Brain microvascular endothelial cell (primary cell): ENCODE results near the gene PRCD.
A peak's percentile ranks its signal among the peaks of the same experiment; 100 is the strongest.

Experiments
- DNase-seq: peaks from one replicate; pipeline ENCODE4 v3.0.0-alpha.2; 2020
- H3K27ac ChIP-seq: fragments of 250-450 bp; sonication (Bioruptor Pico); 2 replicates; pipeline ENCODE4 v1.5.1; 2020; ENCODE audit warnings: mild to moderate bottlenecking, moderate library complexity
- H3K27me3 ChIP-seq: fragments of 250-450 bp; sonication (Bioruptor Pico); replicated peaks from 2 replicates; pipeline ENCODE4 v1.5.1; 2020; ENCODE audit warnings: mild to moderate bottlenecking
- H3K36me3 ChIP-seq: fragments of 250-450 bp; sonication (Bioruptor Pico); replicated peaks from 2 replicates; pipeline ENCODE4 v1.5.1; 2020; ENCODE audit warnings: mild to moderate bottlenecking
- H3K4me3 ChIP-seq: 2 replicates; pipeline ENCODE4 v1.5.1; 2011; ENCODE audit warnings: low read depth, mild to moderate bottlenecking, control low read depth, low read length, moderate library complexity
- in situ Hi-C: cut with HindIII; loops from 2 replicates; pipeline ENCODE4 v1.10.0; 2017; ENCODE audit warnings: low sequenced_read_pairs, low pct_ligation_motif_present
- TF ChIP-seq, protein P1 (sequence below): IDR thresholded peaks from 2 replicates; pipeline ENCODE4 v1.5.1; 2011; ENCODE audit warnings: low read depth, mild to moderate bottlenecking, moderate library complexity, low read length, control low read depth, inconsistent platforms; ENCODE audit errors: missing control alignments

PRCD gene

DNA sequence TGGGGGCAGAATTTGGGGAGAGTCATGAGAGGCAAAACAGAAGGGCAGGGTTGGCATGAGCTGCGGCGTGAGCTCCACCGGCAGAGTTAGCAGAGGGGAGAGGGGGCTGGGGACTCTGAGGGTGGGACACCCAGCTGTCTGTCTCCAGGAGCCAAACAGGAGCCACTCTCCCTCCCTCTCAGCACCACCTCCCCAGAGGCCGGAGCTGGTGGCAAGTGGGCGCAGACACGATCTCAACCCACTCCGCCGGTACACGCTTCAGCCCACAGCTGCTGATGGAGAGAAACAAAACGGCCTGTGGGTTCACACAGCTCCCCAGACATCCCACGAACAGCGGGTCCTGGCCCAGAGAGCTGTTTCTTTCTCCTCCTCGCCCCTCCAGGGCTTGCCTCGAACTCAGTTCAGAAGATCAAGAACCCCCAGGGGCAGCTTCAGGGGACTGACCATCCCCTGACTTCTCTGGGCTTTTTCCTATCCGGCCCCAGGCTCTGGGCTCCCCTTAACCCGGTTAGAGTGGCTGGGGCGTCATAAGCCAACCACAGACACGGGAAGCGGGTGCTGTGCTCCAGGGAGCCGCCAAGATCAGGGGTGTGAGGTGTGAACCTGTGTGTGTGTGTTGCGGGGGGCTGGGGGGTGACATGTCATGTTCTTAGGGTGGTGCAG, 46.2 kb upstream of the PRCD start:
- Histone ChIP-seq H3K4me3 (no peak overlapping the region), H3K27ac (peak overlapping the region; percentile 77), H3K27me3 (no peaks in the 10 kb centered on the region), H3K36me3 (no peaks in the 10 kb centered on the region)
- no peak for DNase-seq
- in situ Hi-C loops = no loop called here
- TF ChIP-seq, protein P1, sequence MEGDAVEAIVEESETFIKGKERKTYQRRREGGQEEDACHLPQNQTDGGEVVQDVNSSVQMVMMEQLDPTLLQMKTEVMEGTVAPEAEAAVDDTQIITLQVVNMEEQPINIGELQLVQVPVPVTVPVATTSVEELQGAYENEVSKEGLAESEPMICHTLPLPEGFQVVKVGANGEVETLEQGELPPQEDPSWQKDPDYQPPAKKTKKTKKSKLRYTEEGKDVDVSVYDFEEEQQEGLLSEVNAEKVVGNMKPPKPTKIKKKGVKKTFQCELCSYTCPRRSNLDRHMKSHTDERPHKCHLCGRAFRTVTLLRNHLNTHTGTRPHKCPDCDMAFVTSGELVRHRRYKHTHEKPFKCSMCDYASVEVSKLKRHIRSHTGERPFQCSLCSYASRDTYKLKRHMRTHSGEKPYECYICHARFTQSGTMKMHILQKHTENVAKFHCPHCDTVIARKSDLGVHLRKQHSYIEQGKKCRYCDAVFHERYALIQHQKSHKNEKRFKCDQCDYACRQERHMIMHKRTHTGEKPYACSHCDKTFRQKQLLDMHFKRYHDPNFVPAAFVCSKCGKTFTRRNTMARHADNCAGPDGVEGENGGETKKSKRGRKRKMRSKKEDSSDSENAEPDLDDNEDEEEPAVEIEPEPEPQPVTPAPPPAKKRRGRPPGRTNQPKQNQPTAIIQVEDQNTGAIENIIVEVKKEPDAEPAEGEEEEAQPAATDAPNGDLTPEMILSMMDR = no peak

GRCh38 chr17:76495663-76496400, 44.0 kb upstream of the PRCD start:
- in situ Hi-C loops = no loop called here
- TF ChIP-seq, protein P1 = no peak
- Histone ChIP-seq H3K27me3 (no peaks in the 10 kb centered on the region), H3K4me3 (no peak overlapping the region), H3K36me3 (no peaks in the 10 kb centered on the region), H3K27ac (no peak overlapping the region)
- DNase-seq = no peak

- in situ Hi-C loops = no loop called here
- Histone ChIP-seq H3K27me3 (no peaks in the 10 kb centered on the region), H3K36me3 (no peaks in the 10 kb centered on the region), H3K27ac (no peak overlapping the region), H3K4me3 (no peak overlapping the region)
- no peak for DNase-seq
- TF ChIP-seq, protein P1 = no peak
Observed at GRCh38 chr17:76496464-76496863, 43.4 kb upstream of the PRCD start.

DNA sequence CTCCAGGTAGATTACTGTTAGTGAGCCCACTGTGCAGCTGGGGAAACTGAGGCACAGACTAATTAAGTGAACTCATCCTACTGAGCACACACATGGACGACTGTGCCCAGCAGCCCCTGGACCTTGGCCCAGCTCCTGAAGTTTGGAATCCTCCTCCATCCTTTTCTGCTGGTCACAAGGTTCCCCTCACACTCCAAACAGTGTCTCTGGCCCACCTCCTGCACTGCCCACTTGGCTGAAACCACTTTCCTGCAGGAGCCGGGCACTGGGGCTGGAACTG, 42.2 kb upstream of the PRCD start:
- Histone ChIP-seq H3K4me3 (peak overlapping the region; percentile 15), H3K27ac (peak overlapping the region; percentile 69), H3K36me3 (no peaks in the 10 kb centered on the region), H3K27me3 (no peaks in the 10 kb centered on the region)
- in situ Hi-C loops = no loop called here
- TF ChIP-seq, protein P1 = no peak
- DNase-seq = no peak

GRCh38 chr17:76497979-76498875, 41.6 kb upstream of the PRCD start:
- Histone ChIP-seq H3K27ac (peak overlapping the region; percentile 69), H3K36me3 (no peaks in the 10 kb centered on the region), H3K27me3 (no peaks in the 10 kb centered on the region), H3K4me3 (peak overlapping the region; percentile 15)
- peak; percentile 84 for DNase-seq
- in situ Hi-C loops = no loop called here
- TF ChIP-seq, protein P1 = no peak
